Loucy (cell line): Measurements from ENCODE around the gene FCRLB.

Experiments used
- H2AFZ ChIP-seq: fragments of 200-600 bp; sonication (generic); 2 replicates; pipeline ENCODE4 v1.6.0; 2016; ENCODE audit warnings: antibody characterized with exemption, mild to moderate bottlenecking, low read length, moderate library complexity
- H3F3A ChIP-seq: fragments of 200-600 bp; 2 replicates; pipeline ENCODE4 v1.6.0; 2016; ENCODE audit warnings: antibody characterized with exemption, low read depth, mild to moderate bottlenecking
- H3K27me3 ChIP-seq: fragments of 200-600 bp; sonication (generic); 2 replicates; pipeline ENCODE4 v1.6.1; 2014; ENCODE audit warnings: low read length, mild to moderate bottlenecking; ENCODE audit not compliant: insufficient read depth, poor library complexity, severe bottlenecking
- H3K36me3 ChIP-seq: fragments of 200-600 bp; sonication (generic); 2 replicates; pipeline ENCODE4 v1.6.1; 2016; ENCODE audit warnings: low read length; ENCODE audit not compliant: insufficient read depth
- H3K4me1 ChIP-seq: fragments of 200-600 bp; sonication (generic); 2 replicates; pipeline ENCODE4 v1.5.1; 2014; ENCODE audit warnings: low read length, mild to moderate bottlenecking; ENCODE audit not compliant: insufficient read depth, poor library complexity, severe bottlenecking
- H3K4me2 ChIP-seq: fragments of 200-600 bp; sonication (generic); 2 replicates; pipeline ENCODE4 v1.6.0; 2014; ENCODE audit warnings: antibody characterized with exemption, low read length, low read depth, mild to moderate bottlenecking; ENCODE audit not compliant: poor library complexity, severe bottlenecking
- H3K4me3 ChIP-seq: fragments of 200-600 bp; sonication (generic); 2 replicates; pipeline ENCODE4 v1.5.1; 2014; ENCODE audit warnings: low read length, mild to moderate bottlenecking, mixed read lengths; ENCODE audit not compliant: poor library complexity, severe bottlenecking
- H3K79me2 ChIP-seq: fragments of 200-600 bp; sonication (generic); 2 replicates; pipeline ENCODE4 v1.6.1; 2014; ENCODE audit warnings: low read length; ENCODE audit not compliant: insufficient read depth
- H3K9ac ChIP-seq: fragments of 200-600 bp; sonication (generic); 2 replicates; pipeline ENCODE4 v1.6.0; 2014; ENCODE audit warnings: mild to moderate bottlenecking, low read depth, low read length, moderate library complexity; ENCODE audit not compliant: poor library complexity, severe bottlenecking
- H3K9me2 ChIP-seq: fragments of 200-600 bp; sonication (generic); replicated peaks from 2 replicates; pipeline ENCODE4 v1.6.1; 2016; ENCODE audit warnings: low read depth, low read length, mixed read lengths
- H3K9me3 ChIP-seq: fragments of 200-600 bp; sonication (generic); 2 replicates; pipeline ENCODE4 v1.6.1; 2014; ENCODE audit warnings: mild to moderate bottlenecking, antibody characterized with exemption, low read length, low read depth; ENCODE audit not compliant: insufficient read depth
- H4K20me1 ChIP-seq: fragments of 200-600 bp; sonication (generic); 2 replicates; pipeline ENCODE4 v1.6.0; 2014; ENCODE audit warnings: antibody characterized with exemption, low read length, mild to moderate bottlenecking; ENCODE audit not compliant: insufficient read depth, poor library complexity, severe bottlenecking
- EZH2phosphoT487 ChIP-seq: fragments of 200-600 bp; IDR thresholded peaks from 2 replicates; pipeline ENCODE4 v1.6.1; 2018; ENCODE audit warnings: antibody characterized with exemption, mild to moderate bottlenecking, moderate library complexity, borderline replicate concordance
- TF ChIP-seq, protein P1 (sequence below): fragments of 200-600 bp; sonication (generic); conservative IDR thresholded peaks from 2 replicates; pipeline ENCODE4 v1.5.1; 2014; ENCODE audit warnings: mild to moderate bottlenecking, antibody characterized with exemption, low read length

The FCRLB gene

GRCh38 chr1:161710560-161710959 lies 10.8 kb upstream of the FCRLB start:
- Histone ChIP-seq H3K27me3 (no peaks in the 10 kb centered on the region), H3K9ac (no peak overlapping the region), H3K4me1 (no peaks in the 10 kb centered on the region), H2AFZ (no peak overlapping the region), H3F3A (no peaks in the 10 kb centered on the region), H3K4me2 (no peak overlapping the region), H3K4me3 (no peak overlapping the region), H3K9me3 (no peaks in the 10 kb centered on the region), H4K20me1 (no peaks in the 10 kb centered on the region), H3K36me3 (no peaks in the 10 kb centered on the region), H3K79me2 (no peaks in the 10 kb centered on the region), H3K9me2 (no peaks in the 10 kb centered on the region)
- TF ChIP-seq EZH2phosphoT487 = no peak
- TF ChIP-seq, protein P1, sequence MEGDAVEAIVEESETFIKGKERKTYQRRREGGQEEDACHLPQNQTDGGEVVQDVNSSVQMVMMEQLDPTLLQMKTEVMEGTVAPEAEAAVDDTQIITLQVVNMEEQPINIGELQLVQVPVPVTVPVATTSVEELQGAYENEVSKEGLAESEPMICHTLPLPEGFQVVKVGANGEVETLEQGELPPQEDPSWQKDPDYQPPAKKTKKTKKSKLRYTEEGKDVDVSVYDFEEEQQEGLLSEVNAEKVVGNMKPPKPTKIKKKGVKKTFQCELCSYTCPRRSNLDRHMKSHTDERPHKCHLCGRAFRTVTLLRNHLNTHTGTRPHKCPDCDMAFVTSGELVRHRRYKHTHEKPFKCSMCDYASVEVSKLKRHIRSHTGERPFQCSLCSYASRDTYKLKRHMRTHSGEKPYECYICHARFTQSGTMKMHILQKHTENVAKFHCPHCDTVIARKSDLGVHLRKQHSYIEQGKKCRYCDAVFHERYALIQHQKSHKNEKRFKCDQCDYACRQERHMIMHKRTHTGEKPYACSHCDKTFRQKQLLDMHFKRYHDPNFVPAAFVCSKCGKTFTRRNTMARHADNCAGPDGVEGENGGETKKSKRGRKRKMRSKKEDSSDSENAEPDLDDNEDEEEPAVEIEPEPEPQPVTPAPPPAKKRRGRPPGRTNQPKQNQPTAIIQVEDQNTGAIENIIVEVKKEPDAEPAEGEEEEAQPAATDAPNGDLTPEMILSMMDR = no peak

DNA sequence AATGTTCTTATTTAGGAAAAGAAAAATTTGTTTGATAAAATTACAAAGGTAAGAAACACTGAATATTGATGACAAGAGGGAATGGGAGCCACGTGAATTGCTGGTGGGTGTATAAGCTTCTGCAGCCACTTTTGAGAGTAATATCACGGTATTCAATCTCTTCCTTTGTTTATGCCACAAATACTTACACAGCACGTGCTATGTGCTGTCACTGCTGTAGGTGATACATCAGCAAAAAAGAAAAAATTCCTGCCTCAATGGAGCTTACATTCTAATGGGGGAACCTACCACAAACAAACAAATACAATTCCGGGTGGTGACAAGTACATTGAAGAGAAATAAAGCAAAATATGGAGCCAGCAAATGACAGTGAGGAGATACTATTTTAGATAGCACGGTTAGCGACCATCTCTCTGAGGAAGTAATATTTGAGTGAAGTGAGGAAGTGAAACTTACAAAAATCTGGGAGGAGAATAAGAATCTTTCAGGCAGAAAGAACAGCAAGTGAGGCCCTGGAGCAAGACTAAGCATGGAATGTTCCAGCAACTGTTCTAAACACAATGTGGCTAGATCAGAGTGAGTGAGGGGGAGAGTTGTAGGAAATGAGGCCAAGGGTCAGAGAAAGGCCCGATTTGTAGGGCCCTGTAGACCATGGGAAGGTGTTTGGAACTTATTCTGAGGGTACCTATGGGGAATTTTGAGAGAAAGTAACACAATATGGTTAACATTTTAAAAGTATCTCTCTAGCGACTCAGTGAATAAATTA lies 2.6 kb upstream of the FCRLB start:
- H3K4me3 ChIP-seq = no peak overlapping the region
- no peaks in the 10 kb centered on the region for H3K27me3 ChIP-seq
- no peaks in the 10 kb centered on the region for H3K9me3 ChIP-seq
- no peaks in the 10 kb centered on the region for H3K36me3 ChIP-seq
- H3K4me2 ChIP-seq = no peak overlapping the region
- no peak overlapping the region for H3K9ac ChIP-seq
- no peaks in the 10 kb centered on the region for H4K20me1 ChIP-seq
- TF ChIP-seq, protein P1 = no peak
- TF ChIP-seq EZH2phosphoT487 = no peak
- no peaks in the 10 kb centered on the region for H3K9me2 ChIP-seq
- no peak overlapping the region for H2AFZ ChIP-seq
- no peaks in the 10 kb centered on the region for H3F3A ChIP-seq
- no peaks in the 10 kb centered on the region for H3K79me2 ChIP-seq
- peaks cover 3% of the 10 kb centered on the region for H3K4me1 ChIP-seq

DNA sequence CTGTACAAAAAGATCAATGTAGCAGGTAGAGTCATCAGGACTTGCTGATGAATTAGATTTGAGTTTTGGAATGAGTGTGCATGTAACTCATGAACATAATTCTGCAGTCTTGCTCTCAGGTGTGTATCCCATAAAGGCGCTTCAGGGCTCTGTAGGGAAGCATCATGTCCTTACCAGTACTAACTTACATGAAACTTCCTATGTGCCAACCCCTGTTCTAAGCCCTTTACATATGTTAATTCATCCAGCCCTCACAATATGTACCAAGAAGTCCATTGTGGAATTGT lies 2.1 kb upstream of the FCRLB start:
- no peak overlapping the region for H3K4me2 ChIP-seq
- TF ChIP-seq, protein P1 = no peak
- no peak for TF ChIP-seq EZH2phosphoT487
- H3K9me2 ChIP-seq = no peaks in the 10 kb centered on the region
- peaks cover 3% of the 10 kb centered on the region for H3K4me1 ChIP-seq
- no peaks in the 10 kb centered on the region for H3K27me3 ChIP-seq
- H3K9me3 ChIP-seq = no peaks in the 10 kb centered on the region
- no peaks in the 10 kb centered on the region for H3K36me3 ChIP-seq
- H3K79me2 ChIP-seq = no peaks in the 10 kb centered on the region
- no peak overlapping the region for H3K9ac ChIP-seq
- H4K20me1 ChIP-seq = no peaks in the 10 kb centered on the region
- no peak overlapping the region for H2AFZ ChIP-seq
- no peak overlapping the region for H3K4me3 ChIP-seq
- no peaks in the 10 kb centered on the region for H3F3A ChIP-seq
